Breast epithelium (tissue), 4 donors: ENCODE measurements around the gene FAM151B. TPM values are rescaled to one million over a fixed set of nuclear protein-coding genes. Genes with fewer than 3 reads are reported as not detected.

ENCODE experiments used
- DNase-seq, 2 donors: peaks; one replicate each; pipeline ENCODE4 v3.0.0-alpha.2; 2019; ENCODE audit warnings: low spot score in 2 of 2
- H3K27ac ChIP-seq, 2 donors: fragments of 200-600 bp; sonication (generic) in 1 of 2; one replicate each; pipeline ENCODE4 v1.5.1; 2016 to 2019; ENCODE audit warnings: mild to moderate bottlenecking in 1 of 2
- H3K27me3 ChIP-seq, 2 donors: fragments of 200-600 bp; sonication (generic) in 1 of 2; one replicate each; pipeline versions ENCODE4 v1.5.1 to v1.6.0; 2017 to 2019; ENCODE audit warnings: control low read depth in 1 of 2, mild to moderate bottlenecking in 1 of 2
- H3K36me3 ChIP-seq: fragments of 200-600 bp; one replicate; pipeline ENCODE4 v1.5.1; 2019
- H3K4me1 ChIP-seq, 2 donors: fragments of 200-600 bp; sonication (generic); one replicate each; pipeline ENCODE4 v1.5.1; 2016 to 2019; ENCODE audit warnings: control low read depth in 1 of 2
- H3K4me3 ChIP-seq, 3 donors: fragments of 200-600 bp; sonication (generic); 1 replicate in 2 of 3; 2 replicates in 1 of 3; pipeline ENCODE4 v1.5.1; 2016 to 2019; ENCODE audit warnings: mild to moderate bottlenecking in 3 of 3, moderate library complexity in 2 of 3
- H3K9me3 ChIP-seq, 2 donors: fragments of 200-600 bp; sonication (generic) in 1 of 2; one replicate each; pipeline ENCODE4 v1.5.1; 2016 to 2019; ENCODE audit warnings: control low read depth in 1 of 2
- CTCF ChIP-seq, 3 donors: fragments of 450-650 bp; IDR thresholded peaks; one replicate each; pipeline ENCODE4 v1.5.1; 2016 to 2017; ENCODE audit warnings: antibody characterized with exemption in 3 of 3, mild to moderate bottlenecking in 3 of 3, moderate library complexity in 3 of 3
- POLR2A ChIP-seq: fragments of 450-650 bp; IDR thresholded peaks from one replicate; pipeline ENCODE4 v1.6.1; 2016; ENCODE audit warnings: antibody characterized with exemption, mild to moderate bottlenecking, moderate library complexity
- POLR2AphosphoS5 ChIP-seq, 3 donors: sonication (generic); formaldehyde crosslinking; IDR thresholded peaks; one replicate each; pipeline ENCODE4 v1.6.1; 2017; ENCODE audit warnings: antibody characterized with exemption in 3 of 3
- intact Hi-C: fragments of 100-400 bp; cut with DNase I; formaldehyde crosslinking; loops from one replicate; pipeline ENCODE4 v1.15.1; 2023; ENCODE audit warnings: low total_unique reads
- total RNA-seq, 3 donors: library from RNA; depleted of rRNA; stranded (reverse); fragments of >200 nt; gene quantifications; one replicate each; pipeline ENCODE4 v1.1.0, GENCODE V29; 2016

Gene FAM151B
- total RNA-seq, 3 donors from 2014 or later: 2.7 to 7.3 (median 5.2) TPM

GRCh38 chr5:80480354-80480753 lies 7.5 kb upstream of the FAM151B start:
- no peak for DNase-seq
- TF ChIP-seq POLR2AphosphoS5 (IDR thresholded peaks at IDR 0.05): no peak
- TF ChIP-seq CTCF (IDR thresholded peaks at IDR 0.05): no peak
- TF ChIP-seq POLR2A: no peak
- Histone ChIP-seq H3K27ac (no peak overlapping the region), H3K36me3 (no peaks in the 10 kb centered on the region), H3K9me3 (peaks cover 19 to 29% of the 10 kb centered on the region in 2 donors), H3K27me3 (no peaks in the 10 kb centered on the region), H3K4me3 (no peak overlapping the region), H3K4me1 (no peaks in the 10 kb centered on the region)
- intact Hi-C loops: no loop called here

- intact Hi-C loops: no loop called here
- H3K36me3 ChIP-seq: no peaks in the 10 kb centered on the region
- DNase-seq: no peak
- no peaks in the 10 kb centered on the region for H3K4me1 ChIP-seq
- no peak overlapping the region for H3K4me3 ChIP-seq
- no peaks in the 10 kb centered on the region for H3K27me3 ChIP-seq
- TF ChIP-seq POLR2AphosphoS5 (IDR thresholded peaks at IDR 0.05) (no peak), CTCF (IDR thresholded peaks at IDR 0.05) (peak in 1 of 3 donors; percentile 14), POLR2A (no peak)
- no peak overlapping the region for H3K27ac ChIP-seq
- H3K9me3 ChIP-seq: peaks cover 19 to 29% of the 10 kb centered on the region in 2 donors
Measured at GRCh38 chr5:80481019-80481893, 6.6 kb upstream of the FAM151B start.

GRCh38 chr5:80482578-80482977 lies 5.3 kb upstream of the FAM151B start:
- Histone ChIP-seq H3K4me1 (no peaks in the 10 kb centered on the region), H3K27ac (no peak overlapping the region), H3K4me3 (no peak overlapping the region), H3K27me3 (no peaks in the 10 kb centered on the region), H3K36me3 (no peaks in the 10 kb centered on the region), H3K9me3 (peaks cover 19 to 29% of the 10 kb centered on the region in 2 donors)
- intact Hi-C loops: no loop called here
- DNase-seq: no peak
- TF ChIP-seq CTCF (IDR thresholded peaks at IDR 0.05) (no peak), POLR2AphosphoS5 (IDR thresholded peaks at IDR 0.05) (no peak), POLR2A (no peak)

- Histone ChIP-seq H3K4me1 (no peaks in the 10 kb centered on the region), H3K4me3 (no peak overlapping the region), H3K27me3 (no peaks in the 10 kb centered on the region), H3K27ac (no peak overlapping the region), H3K36me3 (no peaks in the 10 kb centered on the region), H3K9me3 (peaks cover 19 to 29% of the 10 kb centered on the region in 2 donors)
- TF ChIP-seq CTCF (IDR thresholded peaks at IDR 0.05): no peak
- no peak for TF ChIP-seq POLR2A
- no peak for TF ChIP-seq POLR2AphosphoS5 (IDR thresholded peaks at IDR 0.05)
- no peak for DNase-seq
- intact Hi-C loops: no loop called here
Measured at GRCh38 chr5:80483636-80484232, 4.2 kb upstream of the FAM151B start.

GRCh38 chr5:80487444-80487828 lies 464 bp upstream of the FAM151B start:
- intact Hi-C loops: no loop called here
- DNase-seq: no peak

More at GRCh38 chr5:80487444-80487828, 464 bp upstream of the FAM151B start:
- peak overlapping the region; percentile 66 to 72 (median 70) for H3K4me3 ChIP-seq
- no peaks in the 10 kb centered on the region for H3K4me1 ChIP-seq
- peaks cover 10 to 20% of the 10 kb centered on the region in 2 donors for H3K9me3 ChIP-seq
- no peaks in the 10 kb centered on the region for H3K36me3 ChIP-seq
- no peaks in the 10 kb centered on the region for H3K27me3 ChIP-seq
- H3K27ac ChIP-seq: peak overlapping the region; percentile 64 to 87
- no peak for TF ChIP-seq POLR2A
